Raji (cell line): ENCODE measurements around the gene SLC35F3.

Experiments used
- POLR2A ChIP-seq: IDR thresholded peaks from 2 replicates; pipeline ENCODE4 v1.6.1; 2011; ENCODE audit warnings: low read depth, low read length, control low read depth; ENCODE audit not compliant: insufficient read depth

SLC35F3 gene

DNA sequence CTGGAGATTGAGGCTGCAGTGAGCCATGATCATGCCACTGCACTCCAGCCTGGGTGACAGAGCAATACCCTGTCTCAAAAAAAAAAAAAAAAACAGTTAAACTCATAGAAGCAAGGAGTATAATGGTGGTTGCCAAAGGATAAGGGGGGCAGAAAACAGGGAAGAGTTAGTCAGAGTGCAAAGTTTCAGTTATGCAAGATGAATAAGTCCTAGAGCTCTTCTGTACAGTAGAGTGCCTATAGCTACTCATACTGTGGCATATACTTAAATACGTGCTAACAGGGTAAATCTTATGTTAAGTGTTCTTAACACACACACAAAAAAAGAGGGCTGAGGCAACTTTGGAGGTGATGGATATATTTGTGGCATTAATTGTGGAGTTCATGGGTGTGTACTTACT, 393.2 kb downstream of the SLC35F3 start:
- TF ChIP-seq POLR2A: no peak

DNA sequence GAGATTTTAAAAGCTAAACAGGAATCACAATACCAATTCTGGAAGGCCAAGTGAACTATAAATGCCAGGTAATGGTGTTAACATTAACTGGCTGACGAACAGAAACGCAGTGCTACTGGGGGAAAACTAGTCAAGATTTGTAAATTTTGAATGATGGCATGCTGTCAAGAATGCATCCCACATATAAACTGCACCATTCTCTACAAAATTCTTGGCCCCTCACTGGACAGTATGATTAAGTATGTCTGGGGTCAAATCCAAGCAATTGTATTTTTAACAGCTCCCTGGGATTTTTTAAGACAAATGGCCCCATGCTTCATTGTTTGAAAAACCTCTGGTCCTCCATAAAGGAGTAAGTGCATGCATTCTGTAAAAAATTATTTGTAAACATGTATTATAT, 395.6 kb downstream of the SLC35F3 start:
- TF ChIP-seq POLR2A: no peak

DNA sequence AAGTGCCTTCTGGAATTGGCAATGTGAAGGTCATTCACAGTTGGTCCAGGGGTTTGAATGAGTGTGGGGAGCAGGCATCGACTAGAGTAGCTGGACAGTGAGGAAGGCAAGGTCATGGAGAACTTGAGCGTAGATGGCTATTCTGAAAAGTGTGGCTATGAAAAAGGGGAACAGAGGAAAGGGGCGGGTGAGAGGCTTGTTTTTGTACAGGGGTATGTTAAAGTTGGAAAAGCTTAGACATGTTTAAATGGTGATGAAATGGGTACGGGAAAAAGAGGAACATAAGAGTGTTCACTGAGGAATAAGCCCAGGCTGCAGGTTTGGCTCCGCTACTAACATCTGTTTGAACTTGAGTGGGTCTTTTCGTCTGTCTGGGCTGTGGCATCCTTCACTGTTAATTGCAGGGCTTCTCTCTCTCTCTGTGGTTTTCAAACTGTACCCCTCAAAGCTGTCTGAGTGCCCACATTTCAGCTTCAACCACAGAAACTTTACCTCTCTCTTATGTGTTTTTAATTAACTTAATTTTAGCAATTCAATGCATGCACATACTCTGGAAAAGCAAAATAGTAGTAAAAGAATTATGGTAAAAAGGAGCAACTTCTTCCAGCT, 398.0 kb downstream of the SLC35F3 start:
- TF ChIP-seq POLR2A: no peak

GRCh38 chr1:234303231-234303630, 398.8 kb downstream of the SLC35F3 start:
- no peak for TF ChIP-seq POLR2A

GRCh38 chr1:234307726-234308125, 403.2 kb downstream of the SLC35F3 start:
- TF ChIP-seq POLR2A: no peak

GRCh38 chr1:234309243-234309597, 404.7 kb downstream of the SLC35F3 start:
- TF ChIP-seq POLR2A: no peak

DNA sequence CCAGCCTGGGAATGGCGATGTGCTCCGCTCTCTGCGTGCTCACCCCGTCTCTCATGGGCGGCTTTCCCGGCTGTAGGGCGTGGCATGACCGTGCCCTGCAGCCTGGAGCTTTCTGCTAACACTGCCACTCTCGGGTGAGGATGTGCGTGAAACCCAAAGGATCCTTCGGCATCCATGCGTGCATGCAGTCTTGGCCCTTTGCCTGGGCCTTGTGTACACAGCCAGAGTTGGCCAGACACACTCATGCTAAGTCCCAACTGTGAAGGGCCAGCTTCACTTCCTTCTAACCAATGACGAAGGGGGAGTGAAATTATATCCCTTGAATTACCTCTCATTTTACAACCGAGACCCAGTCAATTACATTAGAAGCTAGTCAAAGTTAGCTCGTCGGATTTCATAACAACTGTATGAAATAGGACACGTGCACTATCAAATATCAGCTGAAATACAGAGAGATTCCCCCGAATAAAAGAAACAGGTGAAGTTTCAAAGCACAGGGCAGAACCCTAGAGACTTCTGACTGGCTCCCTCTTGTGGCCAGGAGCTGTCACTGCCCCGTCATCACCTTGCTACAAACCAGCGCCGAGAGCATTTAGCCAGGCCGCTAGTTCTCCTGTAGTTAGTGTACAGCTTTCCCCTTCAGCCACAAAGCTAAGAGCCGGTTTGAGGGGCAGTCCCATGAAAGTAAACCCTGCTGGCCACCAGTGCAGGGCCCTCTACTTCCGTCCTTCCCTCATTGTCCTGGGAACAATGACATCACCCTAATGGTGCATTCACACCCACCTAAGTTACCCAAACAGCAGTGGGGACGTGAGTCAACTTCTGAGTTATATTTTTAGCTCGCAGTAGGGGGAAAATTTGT, 405.4 kb downstream of the SLC35F3 start:
- no peak for TF ChIP-seq POLR2A

- no peak for TF ChIP-seq POLR2A
Measured at GRCh38 chr1:234310460-234310817, 406.0 kb downstream of the SLC35F3 start.

GRCh38 chr1:234311414-234311813, 406.9 kb downstream of the SLC35F3 start:
- no peak for TF ChIP-seq POLR2A

DNA sequence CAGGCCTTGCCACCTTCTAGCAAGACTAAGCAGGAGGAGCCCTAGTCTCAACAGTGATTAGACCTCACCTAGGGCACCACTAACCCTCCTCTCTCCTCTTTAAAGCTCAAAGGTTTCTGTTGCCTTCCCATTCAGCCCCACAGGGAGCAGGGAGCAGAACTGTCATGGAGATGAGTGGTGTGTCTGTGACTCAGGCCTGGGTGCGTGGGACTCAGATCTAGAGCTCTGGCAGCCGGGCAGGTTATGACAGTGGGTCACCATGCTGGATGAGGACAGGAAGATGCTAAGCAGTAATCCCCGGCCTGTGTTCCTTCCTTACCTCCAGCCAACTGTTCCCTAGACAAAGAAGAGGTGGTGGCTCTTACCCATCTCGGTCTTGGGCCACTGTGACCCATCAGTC, 408.7 kb downstream of the SLC35F3 start:
- no peak for TF ChIP-seq POLR2A

- no peak for TF ChIP-seq POLR2A
Measured at GRCh38 chr1:234315091-234315541, 410.6 kb downstream of the SLC35F3 start.

DNA sequence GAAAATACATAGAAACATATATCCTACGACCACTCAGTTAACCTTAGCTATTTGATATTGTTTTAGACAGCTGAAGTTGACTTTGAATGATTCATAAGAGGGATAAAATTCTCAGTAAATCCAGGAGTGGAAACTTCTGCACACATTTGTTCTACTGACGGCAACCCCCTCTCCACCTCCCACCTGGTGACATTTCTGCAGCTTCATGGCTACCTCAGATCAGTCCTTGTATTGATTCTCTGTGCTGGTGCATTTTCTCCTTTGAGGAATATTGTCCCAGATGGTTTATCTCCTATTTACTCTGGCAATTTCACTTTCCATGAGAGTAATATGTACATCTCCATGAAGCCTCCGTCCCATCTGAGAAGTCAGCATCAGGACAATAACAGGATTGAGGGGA, 411.1 kb downstream of the SLC35F3 start:
- no peak for TF ChIP-seq POLR2A

- no peak for TF ChIP-seq POLR2A
Measured at GRCh38 chr1:234316486-234316885, 412.0 kb downstream of the SLC35F3 start.

DNA sequence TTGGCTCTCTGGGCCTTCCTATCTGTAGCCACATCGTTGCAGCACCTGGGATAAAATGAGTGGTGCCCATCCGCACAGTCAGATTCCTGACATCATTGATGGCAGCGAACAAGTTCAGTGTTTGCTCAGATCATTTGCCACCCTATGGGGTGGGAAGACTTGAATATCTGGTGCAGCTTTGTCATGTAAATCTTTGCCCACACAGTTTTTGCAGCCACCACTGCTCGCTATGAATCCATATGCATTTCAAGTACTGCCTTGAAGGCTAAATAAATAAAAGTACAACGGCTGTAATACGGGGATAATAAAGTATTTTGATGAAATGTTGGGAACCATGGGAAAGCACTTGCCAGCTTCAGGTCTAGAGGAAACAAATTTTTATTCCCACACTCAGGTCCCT, 412.5 kb downstream of the SLC35F3 start:
- TF ChIP-seq POLR2A: no peak

- TF ChIP-seq POLR2A: no peak
Measured at GRCh38 chr1:234320069-234320468, 415.6 kb downstream of the SLC35F3 start.

- no peak for TF ChIP-seq POLR2A
Measured at GRCh38 chr1:234320549-234320948, 416.1 kb downstream of the SLC35F3 start.

GRCh38 chr1:234321231-234321630, 416.8 kb downstream of the SLC35F3 start:
- TF ChIP-seq POLR2A: no peak

- no peak for TF ChIP-seq POLR2A
Measured at GRCh38 chr1:234322097-234322496, 417.6 kb downstream of the SLC35F3 start.
